Neural cell (in vitro differentiated cells): ENCODE measurements around the gene ADIPOR2.
A peak's percentile ranks its signal among the peaks of the same experiment; 100 is the strongest.

Experiments
- CTCF ChIP-seq: fragments of 450-650 bp; IDR thresholded peaks from 2 replicates; pipeline ENCODE4 v1.5.1; 2014; ENCODE audit warnings: antibody characterized with exemption, mild to moderate bottlenecking, moderate library complexity; ENCODE audit not compliant: poor library complexity, severe bottlenecking
- EP300 ChIP-seq: fragments of 450-650 bp; conservative IDR thresholded peaks from 2 replicates; pipeline ENCODE4 v1.6.1; 2014; ENCODE audit warnings: antibody characterized with exemption, mild to moderate bottlenecking, moderate library complexity; ENCODE audit not compliant: poor library complexity, severe bottlenecking
- EZH2 ChIP-seq: fragments of 200-600, 300-800 bp; shearing (Covaris generic), sonication (generic); IDR thresholded peaks from 2 replicates; pipeline ENCODE4 v1.6.1; 2014; ENCODE audit warnings: antibody characterized with exemption, low read length, borderline replicate concordance, mild to moderate bottlenecking; ENCODE audit not compliant: insufficient read depth, poor library complexity, severe bottlenecking
- POLR2AphosphoS5 ChIP-seq: IDR thresholded peaks from 2 replicates; pipeline ENCODE4 v1.6.1; 2012
- TAF1 ChIP-seq: IDR thresholded peaks from 2 replicates; pipeline ENCODE4 v1.6.1; 2012; ENCODE audit warnings: low read depth
- TF ChIP-seq, protein P1 (sequence below): IDR thresholded peaks from 2 replicates; pipeline ENCODE4 v1.6.1; 2012; ENCODE audit warnings: borderline replicate concordance

GRCh38 chr12:1691123-1692007 lies 495 bp downstream of the ADIPOR2 start:
- TF ChIP-seq, protein P1, sequence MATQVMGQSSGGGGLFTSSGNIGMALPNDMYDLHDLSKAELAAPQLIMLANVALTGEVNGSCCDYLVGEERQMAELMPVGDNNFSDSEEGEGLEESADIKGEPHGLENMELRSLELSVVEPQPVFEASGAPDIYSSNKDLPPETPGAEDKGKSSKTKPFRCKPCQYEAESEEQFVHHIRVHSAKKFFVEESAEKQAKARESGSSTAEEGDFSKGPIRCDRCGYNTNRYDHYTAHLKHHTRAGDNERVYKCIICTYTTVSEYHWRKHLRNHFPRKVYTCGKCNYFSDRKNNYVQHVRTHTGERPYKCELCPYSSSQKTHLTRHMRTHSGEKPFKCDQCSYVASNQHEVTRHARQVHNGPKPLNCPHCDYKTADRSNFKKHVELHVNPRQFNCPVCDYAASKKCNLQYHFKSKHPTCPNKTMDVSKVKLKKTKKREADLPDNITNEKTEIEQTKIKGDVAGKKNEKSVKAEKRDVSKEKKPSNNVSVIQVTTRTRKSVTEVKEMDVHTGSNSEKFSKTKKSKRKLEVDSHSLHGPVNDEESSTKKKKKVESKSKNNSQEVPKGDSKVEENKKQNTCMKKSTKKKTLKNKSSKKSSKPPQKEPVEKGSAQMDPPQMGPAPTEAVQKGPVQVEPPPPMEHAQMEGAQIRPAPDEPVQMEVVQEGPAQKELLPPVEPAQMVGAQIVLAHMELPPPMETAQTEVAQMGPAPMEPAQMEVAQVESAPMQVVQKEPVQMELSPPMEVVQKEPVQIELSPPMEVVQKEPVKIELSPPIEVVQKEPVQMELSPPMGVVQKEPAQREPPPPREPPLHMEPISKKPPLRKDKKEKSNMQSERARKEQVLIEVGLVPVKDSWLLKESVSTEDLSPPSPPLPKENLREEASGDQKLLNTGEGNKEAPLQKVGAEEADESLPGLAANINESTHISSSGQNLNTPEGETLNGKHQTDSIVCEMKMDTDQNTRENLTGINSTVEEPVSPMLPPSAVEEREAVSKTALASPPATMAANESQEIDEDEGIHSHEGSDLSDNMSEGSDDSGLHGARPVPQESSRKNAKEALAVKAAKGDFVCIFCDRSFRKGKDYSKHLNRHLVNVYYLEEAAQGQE = no peak
- TF ChIP-seq CTCF (peak; percentile 32), TAF1 (peak; percentile 11), EP300 (no peak), EZH2 (no peak), POLR2AphosphoS5 (no peak)
